ENCODE results near the gene ARNT2. TPM values are rescaled to one million over a fixed set of nuclear protein-coding genes. Genes with fewer than 3 reads are reported as not detected.

The ARNT2 gene
- total and polyA plus RNA-seq, 2 experiments from 2014 or later, result 3.9 to 5.3 TPM

GRCh38 chr15:80601256-80601655 lies 197.1 kb downstream of the ARNT2 start:
- H3K4me2 ChIP-seq, result no peak overlapping the region
- 81% methylated on average over 4 of the region's 4 CpGs for WGBS (ENCODE audit: low lambda C conversion rate, missing lambda C conversion rate)
- no peak for DNase-seq (ENCODE audit: low spot score)

GRCh38 chr15:80604583-80605575 lies 200.7 kb downstream of the ARNT2 start:
- H3K4me2 ChIP-seq, result no peak overlapping the region
- H3K79me2 ChIP-seq, result no peaks in the 10 kb centered on the region
- H2AFZ ChIP-seq, result no peak overlapping the region
- H3K27ac ChIP-seq, result no peak overlapping the region
- no peaks in the 10 kb centered on the region for H3K9me2 ChIP-seq (replicated peaks; ENCODE audit: insufficient read depth)
- no peaks in the 10 kb centered on the region for H4K20me1 ChIP-seq (ENCODE audit: insufficient read depth, poor library complexity, severe bottlenecking)
- no peaks in the 10 kb centered on the region for H3K9me3 ChIP-seq (ENCODE audit: low read depth)
- H3K4me1 ChIP-seq (ENCODE audit: insufficient read depth), result no peaks in the 10 kb centered on the region
- no peak overlapping the region for H3K4me3 ChIP-seq
- no peaks in the 10 kb centered on the region for H3K36me3 ChIP-seq (replicated peaks; ENCODE audit: insufficient read depth, low read depth)
- TF ChIP-seq EZH2phosphoT487 (IDR thresholded peaks at IDR 0.05; ENCODE audit: low read depth, severe bottlenecking, unreplicated experiment), result no peak
- TF ChIP-seq CTCF (IDR thresholded peaks at IDR 0.05; ENCODE audit: poor library complexity), result no peak
- TF ChIP-seq EZH2 (IDR thresholded peaks at IDR 0.05; ENCODE audit: borderline replicate concordance), result no peak
- no peaks in the 10 kb centered on the region for H3K27me3 ChIP-seq
- 82% methylated on average over 14 of the region's 14 CpGs for WGBS (ENCODE audit: low lambda C conversion rate, missing lambda C conversion rate)
- DNase-seq (ENCODE audit: low spot score), result no peak

More at GRCh38 chr15:80601256-80601655, 197.1 kb downstream of the ARNT2 start:
- no peak overlapping the region for H2AFZ ChIP-seq
- no peak overlapping the region for H3K4me3 ChIP-seq
- H3K9me3 ChIP-seq (ENCODE audit: low read depth), result no peaks in the 10 kb centered on the region
- no peaks in the 10 kb centered on the region for H3K9me2 ChIP-seq (replicated peaks; ENCODE audit: insufficient read depth)
- H3K27ac ChIP-seq, result no peak overlapping the region
- H3K27me3 ChIP-seq, result no peaks in the 10 kb centered on the region
- no peaks in the 10 kb centered on the region for H3K36me3 ChIP-seq (replicated peaks; ENCODE audit: insufficient read depth, low read depth)
- no peaks in the 10 kb centered on the region for H4K20me1 ChIP-seq (ENCODE audit: insufficient read depth, poor library complexity, severe bottlenecking)
- no peak for TF ChIP-seq EZH2phosphoT487 (IDR thresholded peaks at IDR 0.05; ENCODE audit: low read depth, severe bottlenecking, unreplicated experiment)
- TF ChIP-seq EZH2 (IDR thresholded peaks at IDR 0.05; ENCODE audit: borderline replicate concordance), result no peak
- no peak for TF ChIP-seq CTCF (IDR thresholded peaks at IDR 0.05; ENCODE audit: poor library complexity)
- peaks cover under 1% of the 10 kb centered on the region for H3K4me1 ChIP-seq (ENCODE audit: insufficient read depth)
- no peaks in the 10 kb centered on the region for H3K79me2 ChIP-seq

- TF ChIP-seq EZH2phosphoT487 (IDR thresholded peaks at IDR 0.05; ENCODE audit: low read depth, severe bottlenecking, unreplicated experiment) (no peak), EZH2 (IDR thresholded peaks at IDR 0.05; ENCODE audit: borderline replicate concordance) (no peak), CTCF (IDR thresholded peaks at IDR 0.05; ENCODE audit: poor library complexity) (no peak)
- Histone ChIP-seq H3K27ac (no peak overlapping the region), H3K9me3 (ENCODE audit: low read depth) (no peaks in the 10 kb centered on the region), H3K36me3 (replicated peaks; ENCODE audit: insufficient read depth, low read depth) (no peaks in the 10 kb centered on the region), H3K27me3 (no peaks in the 10 kb centered on the region), H3K79me2 (no peaks in the 10 kb centered on the region), H4K20me1 (ENCODE audit: insufficient read depth, poor library complexity, severe bottlenecking) (no peaks in the 10 kb centered on the region), H3K4me2 (no peak overlapping the region), H3K4me1 (ENCODE audit: insufficient read depth) (no peaks in the 10 kb centered on the region), H3K9me2 (replicated peaks; ENCODE audit: insufficient read depth) (no peaks in the 10 kb centered on the region), H3K4me3 (no peak overlapping the region), H2AFZ (no peak overlapping the region)
- 82% methylated on average over 6 of the region's 6 CpGs for WGBS (ENCODE audit: low lambda C conversion rate, missing lambda C conversion rate)
- DNase-seq (ENCODE audit: low spot score), result no peak
Measured at GRCh38 chr15:80605591-80606150, 201.5 kb downstream of the ARNT2 start.

All from hepatocyte (in vitro differentiated cells).